Activated naive CD8-positive, alpha-beta T cell treated with anti-CD3 and anti-CD28 coated beads, Interleukin-2, amount 50 U/mL, for 16 hours (primary cell): ENCODE data around the gene VPS13A.
"Not testable (repeated sequence)": the region's sequence is repeated elsewhere in the genome, so short reads cannot be mapped to it uniquely, and the experiment has no call there.

Experiments used
- DNase-seq: peaks from one replicate; pipeline ENCODE4 v3.0.0-alpha.2; 2020; ENCODE audit warnings: low read depth, low spot score

VPS13A gene

GRCh38 chr9:77423841-77424240 is 246.5 kb downstream of the VPS13A start:
- no peak for DNase-seq

GRCh38 chr9:77424993-77425392 is 247.7 kb downstream of the VPS13A start:
- DNase-seq, result no peak

GRCh38 chr9:77426712-77427111 is 249.4 kb downstream of the VPS13A start:
- DNase-seq, result no peak

- DNase-seq, result no peak
These were observed 250.1 kb downstream of the VPS13A start for GRCh38 chr9:77427256-77427927.

GRCh38 chr9:77429928-77430327 is 252.6 kb downstream of the VPS13A start:
- DNase-seq, result no peak

- no peak for DNase-seq
These were observed 254.7 kb downstream of the VPS13A start for GRCh38 chr9:77432053-77432452.

GRCh38 chr9:77433675-77434445 is 256.5 kb downstream of the VPS13A start:
- no peak for DNase-seq

- no peak for DNase-seq
These were observed 257.9 kb downstream of the VPS13A start for GRCh38 chr9:77435277-77435676.

- no peak for DNase-seq
These were observed 258.4 kb downstream of the VPS13A start for GRCh38 chr9:77435688-77436087.

GRCh38 chr9:77438653-77439052 is 261.3 kb downstream of the VPS13A start:
- DNase-seq, result no peak

- no peak for DNase-seq
These were observed 262.7 kb downstream of the VPS13A start for GRCh38 chr9:77440057-77440456.

GRCh38 chr9:77441124-77441523 is 263.8 kb downstream of the VPS13A start:
- DNase-seq, result not testable (repeated sequence)

- no peak for DNase-seq
These were observed 265.1 kb downstream of the VPS13A start for GRCh38 chr9:77442436-77442835.

GRCh38 chr9:77447646-77448045 is 270.3 kb downstream of the VPS13A start:
- no peak for DNase-seq

GRCh38 chr9:77449240-77450084 is 272.1 kb downstream of the VPS13A start:
- no peak for DNase-seq

GRCh38 chr9:77450085-77450475 is 272.7 kb downstream of the VPS13A start:
- no peak for DNase-seq

GRCh38 chr9:77451507-77451906 is 274.2 kb downstream of the VPS13A start:
- DNase-seq, result no peak

- DNase-seq, result no peak
These were observed 276.7 kb downstream of the VPS13A start for GRCh38 chr9:77453825-77454647.

GRCh38 chr9:77454663-77455062 is 277.3 kb downstream of the VPS13A start:
- no peak for DNase-seq

- DNase-seq, result no peak
These were observed 278.1 kb downstream of the VPS13A start for GRCh38 chr9:77455312-77455927.

- peak; percentile 61 for DNase-seq
These were observed 279.6 kb downstream of the VPS13A start for GRCh38 chr9:77456829-77457437.
